HCT116 (cell line): ENCODE results near the gene ENPEP. TPM values are rescaled to one million over a fixed set of nuclear protein-coding genes. Genes with fewer than 3 reads are reported as not detected.

Source experiments
- ATAC-seq: fragments of 200-7000 bp; cut with Tn5 transposase; 2 replicates; pipeline ENCODE4 v1.9.1; 2020; ENCODE audit warnings: mild to moderate bottlenecking, moderate library complexity
- BruUV-seq: library from RNA; stranded (reverse); fragments of 400-500 nt; replicated peaks from 2 replicates; lab custom pipeline; 2021; lab: Mats Ljungman, UMichigan
- CTCF ChIA-PET: fragments of 300-600 bp; sonication (Branson Sonifier 250); formaldehyde crosslinking; loops from one replicate; lab custom pipeline; 2021; ENCODE audit warnings: antibody characterized with exemption; lab: Charles Lee
- POLR2A ChIA-PET: fragments of 300-600, 350-600 bp; sonication (Branson Sonifier 250); formaldehyde crosslinking; loops from one replicate; lab custom pipeline; 2021; ENCODE audit warnings: antibody characterized with exemption; lab: Charles Lee
- RAD21 ChIA-PET, 2 experiments: fragments of 300-600 bp; sonication (Branson Sonifier 250); formaldehyde crosslinking; loops; one replicate each; lab custom pipeline; 2023; ENCODE audit warnings: low total read pairs in 2 of 2; ENCODE audit not compliant: uncharacterized antibody in 2 of 2, unreplicated experiment in 2 of 2, low non-redundant PET in 1 of 2; lab: Charles Lee
- DNase-seq: peaks from one replicate; pipeline ENCODE4 v3.0.0-alpha.2; 2010; ENCODE audit warnings: low read depth, low spot score
- H2AFZ ChIP-seq: fragments of 200-600 bp; shearing (Covaris generic), sonication (generic); 2 replicates; pipeline ENCODE4 v1.6.1; 2017; ENCODE audit warnings: low read depth, mixed run types, mixed read lengths, antibody characterized with exemption, low read length; ENCODE audit not compliant: poor library complexity, severe bottlenecking
- H3K27ac ChIP-seq: 2 replicates; pipeline ENCODE4 v1.5.1; 2012; ENCODE audit warnings: low read depth, low read length
- H3K27me3 ChIP-seq: fragments of 200-600 bp; sonication (generic); 2 replicates; pipeline ENCODE4 v1.6.1; 2016; ENCODE audit warnings: mixed run types, low read length, mixed read lengths; ENCODE audit not compliant: insufficient read depth
- H3K36me3 ChIP-seq, 2 experiments: fragments of 200-500 bp in 1 of 2; fragments of 200-600 bp in 1 of 2; sonication (Bioruptor generic) in 1 of 2; sonication (generic) in 1 of 2; 2 replicates each; pipeline versions ENCODE4 v1.5.1 to v1.6.1; 2014 to 2016; ENCODE audit warnings: low read length in 2 of 2, inconsistent platforms in 1 of 2, mixed read lengths in 1 of 2, mixed run types in 1 of 2; ENCODE audit not compliant: insufficient read depth in 2 of 2, control insufficient read depth in 1 of 2
- H3K4me1 ChIP-seq, 2 experiments: fragments of 200-600 bp in 1 of 2; sonication (generic) in 1 of 2; 2 replicates each; pipeline versions ENCODE4 v1.5.1 to v1.6.1; 2012 to 2017; ENCODE audit warnings: low read length in 2 of 2, inconsistent platforms in 1 of 2, mild to moderate bottlenecking in 1 of 2, mixed read lengths in 1 of 2, mixed run types in 1 of 2, moderate library complexity in 1 of 2; ENCODE audit not compliant: insufficient read depth in 2 of 2, control insufficient read depth in 1 of 2
- H3K4me2 ChIP-seq: fragments of 200-600 bp; sonication (generic); 2 replicates; pipeline ENCODE4 v1.6.1; 2017; ENCODE audit warnings: mixed run types, low read length, mixed read lengths
- H3K4me3 ChIP-seq, 2 experiments: fragments of 200-600 bp in 1 of 2; sonication (generic) in 1 of 2; replicated peaks in 1 of 2; 2 replicates each; pipeline ENCODE4 v1.5.1; 2011 to 2016; ENCODE audit warnings: low read length in 2 of 2, control low read depth in 1 of 2, low read depth in 1 of 2, mild to moderate bottlenecking in 1 of 2, mixed read lengths in 1 of 2, mixed run types in 1 of 2
- H3K79me2 ChIP-seq: fragments of 200-600 bp; sonication (generic); 2 replicates; pipeline ENCODE4 v1.6.1; 2017; ENCODE audit warnings: mild to moderate bottlenecking, mixed run types, low read length, moderate library complexity, mixed read lengths; ENCODE audit not compliant: insufficient read depth
- H3K9ac ChIP-seq: fragments of 200-600 bp; sonication (generic); 2 replicates; pipeline ENCODE4 v1.6.1; 2016; ENCODE audit warnings: low read length, mixed read lengths
- H3K9me2 ChIP-seq: fragments of 200-600 bp; sonication (generic), shearing (Covaris generic); 2 replicates; pipeline ENCODE4 v1.6.1; 2017; ENCODE audit warnings: mixed run types, mild to moderate bottlenecking, moderate library complexity; ENCODE audit not compliant: insufficient read depth
- H3K9me3 ChIP-seq, 2 experiments: fragments of 200-500 bp in 1 of 2; fragments of 200-600 bp in 1 of 2; sonication (Bioruptor generic) in 1 of 2; sonication (generic) in 1 of 2; 2 replicates each; pipeline ENCODE4 v1.6.1; 2014 to 2017; ENCODE audit warnings: low read length in 2 of 2, mixed read lengths in 2 of 2, inconsistent platforms in 1 of 2, low read depth in 1 of 2, mild to moderate bottlenecking in 1 of 2, mixed run types in 1 of 2, moderate library complexity in 1 of 2; ENCODE audit not compliant: control insufficient read depth in 1 of 2, insufficient read depth in 1 of 2
- H4K20me1 ChIP-seq: fragments of 200-600 bp; sonication (generic), shearing (Covaris generic); 2 replicates; pipeline ENCODE4 v1.6.1; 2017; ENCODE audit warnings: mixed run types, mild to moderate bottlenecking, moderate library complexity; ENCODE audit not compliant: insufficient read depth
- CBX3 ChIP-seq: IDR thresholded peaks from 2 replicates; pipeline ENCODE4 v1.6.1; 2012; ENCODE audit warnings: low read depth
- CEBPB ChIP-seq: IDR thresholded peaks from 2 replicates; pipeline ENCODE4 v1.6.1; 2012; ENCODE audit warnings: low read depth
- CTCF ChIP-seq, 3 experiments: fragments of 200-600 bp in 1 of 3; sonication (generic) in 1 of 3; IDR thresholded peaks in 2 of 3; conservative IDR thresholded peaks in 1 of 3; 2 replicates each; pipeline ENCODE4 v1.5.1; 2012 to 2017; ENCODE audit warnings: low read depth in 2 of 3, low read length in 2 of 3, antibody characterized with exemption in 1 of 3, borderline replicate concordance in 1 of 3, control low read depth in 1 of 3, mild to moderate bottlenecking in 1 of 3, mixed read lengths in 1 of 3, mixed run types in 1 of 3, moderate library complexity in 1 of 3; ENCODE audit not compliant: insufficient read depth in 1 of 3
- EZH2 ChIP-seq: fragments of 200-600 bp; sonication (generic); IDR thresholded peaks from 2 replicates; pipeline ENCODE4 v1.6.1; 2017; ENCODE audit warnings: antibody characterized with exemption, mixed run types
- POLR2A ChIP-seq: IDR thresholded peaks from 2 replicates; pipeline ENCODE4 v1.7.0; 2011; ENCODE audit warnings: borderline replicate concordance; ENCODE audit not compliant: insufficient read depth, insufficient read length; ENCODE audit errors: extremely low read depth
- RAD21 ChIP-seq: IDR thresholded peaks from 2 replicates; pipeline ENCODE4 v1.6.1; 2012; ENCODE audit warnings: low read depth, mild to moderate bottlenecking
- REST ChIP-seq: IDR thresholded peaks from 2 replicates; pipeline ENCODE4 v1.6.1; 2012; ENCODE audit warnings: low read depth
- SP1 ChIP-seq: IDR thresholded peaks from 2 replicates; pipeline ENCODE4 v1.6.1; 2012; ENCODE audit warnings: low read depth
- SRF ChIP-seq: IDR thresholded peaks from 2 replicates; pipeline ENCODE4 v1.6.1; 2012; ENCODE audit warnings: low read depth
- TCF7L2 ChIP-seq: IDR thresholded peaks from 2 replicates; pipeline ENCODE4 v1.7.0; 2011; ENCODE audit warnings: borderline replicate concordance, inconsistent platforms; ENCODE audit not compliant: insufficient read depth, insufficient read length; ENCODE audit errors: extremely low read depth
- YY1 ChIP-seq: IDR thresholded peaks from 2 replicates; pipeline ENCODE4 v1.6.1; 2011; ENCODE audit warnings: low read length, low read depth, moderate library complexity, mild to moderate bottlenecking; ENCODE audit not compliant: insufficient replicate concordance; ENCODE audit errors: extremely low read depth
- intact Hi-C: fragments of 100-400 bp; cut with micrococcal nuclease; formaldehyde crosslinking; loops from 2 replicates; pipeline ENCODE4 v1.10.0; 2022
- total RNA-seq: library from RNA; stranded (reverse); gene quantifications from one replicate; pipeline ENCODE4 v1.2.1, GENCODE V29; 2021; ENCODE audit not compliant: unreplicated experiment

Gene ENPEP
- total RNA-seq, 1 experiment from 2014 or later: 4.5 TPM

- CTCF ChIA-PET: interaction anchor here (1.3 to 5.3 kb wide), 8 partner anchors 10 to 518 kb away, joined by 3 to 61 read pairs (median 5); no protein-coding TSS in a partner anchor
- no TSS peak for BruUV-seq
- H3K9me3 ChIP-seq: no peaks in the 10 kb centered on the region
- no peaks in the 10 kb centered on the region for H3K27me3 ChIP-seq
- H3K79me2 ChIP-seq: no peaks in the 10 kb centered on the region
- H3K27ac ChIP-seq: no peak overlapping the region
- H3K4me1 ChIP-seq: peaks cover 0 to 9% of the 10 kb centered on the region in 2 experiments; a peak in 1 of 4 replicates
- no peaks in the 10 kb centered on the region for H3K9me2 ChIP-seq
- POLR2A ChIA-PET: interaction anchor here (1.0 to 1.8 kb wide), 2 partner anchors 108 to 515 kb away, joined by 3 to 4 read pairs; no protein-coding TSS in a partner anchor
- RAD21 ChIA-PET: interaction anchor here (1.3 to 1.4 kb wide), 2 partner anchors 172 kb away, joined by 3 to 5 read pairs; no protein-coding TSS in a partner anchor
- H4K20me1 ChIP-seq: no peaks in the 10 kb centered on the region
- DNase-seq (peak; percentile 72), ATAC-seq (peak; percentile 98)
- no peak for TF ChIP-seq POLR2A
- no peak for TF ChIP-seq REST
- no peak for TF ChIP-seq CEBPB
- peak; percentile 61 for TF ChIP-seq RAD21
- peak; percentile 42 for TF ChIP-seq YY1
- peak; percentile 73 for TF ChIP-seq CBX3
- no peak for TF ChIP-seq TCF7L2
- TF ChIP-seq CTCF (IDR thresholded peaks at IDR 0.05 in 2 of 3, conservative IDR thresholded peaks at IDR 0.05 in 1 of 3; ENCODE audit: borderline replicate concordance in 1 of 3, insufficient read depth in 1 of 3, low read depth in 2 of 3, low read length in 2 of 3): peak; percentile 73 to 84 (median 79)
- TF ChIP-seq SP1: no peak
- TF ChIP-seq SRF: no peak
- TF ChIP-seq EZH2: no peak
- H2AFZ ChIP-seq: peak overlapping the region; percentile 63
- H3K4me2 ChIP-seq: peak overlapping the region; percentile 71
- H3K4me3 ChIP-seq: peak overlapping the region; percentile 33 to 53
- no peaks in the 10 kb centered on the region for H3K36me3 ChIP-seq
- H3K9ac ChIP-seq: 0 out of 2 replicates have a peak overlapping the region, but pooled peaks have one; percentile 15
- intact Hi-C loops: loop anchor here (1.0 to 10.0 kb wide), 7 partner anchors 172 to 1118 kb away; partner anchors contain the start of gene ELOVL6
Observed at GRCh38 chr4:110516106-110516922, 40.4 kb downstream of the ENPEP start.
